B cell (primary cell): Measurements from ENCODE around the gene HSPA12A. TPM values are rescaled to one million over a fixed set of nuclear protein-coding genes. Genes with fewer than 3 reads are reported as not detected.

Source experiments
- ATAC-seq: fragments of 200-7000 bp; cut with Tn5 transposase; one replicate; pipeline ENCODE4 v1.10.0; 2021; ENCODE audit warnings: low read depth, mild to moderate bottlenecking, moderate number of reproducible peaks, moderate library complexity
- CTCF ChIA-PET: fragments of 350-600 bp; sonication (Branson Sonifier 250); formaldehyde crosslinking; loops from one replicate; lab custom pipeline; 2021; ENCODE audit warnings: antibody characterized with exemption, inconsistent platforms; lab: Charles Lee
- POLR2A ChIA-PET: fragments of 350-600 bp; sonication (Branson Sonifier 250); formaldehyde crosslinking; loops from one replicate; lab custom pipeline; 2021; ENCODE audit warnings: antibody characterized with exemption; lab: Charles Lee
- DNase-seq: peaks from one replicate; pipeline ENCODE4 v3.0.0; 2013
- H2AFZ ChIP-seq: 2 replicates; pipeline ENCODE4 v1.6.1; 2012; ENCODE audit warnings: mild to moderate bottlenecking, low read depth, low read length; ENCODE audit not compliant: insufficient read depth, poor library complexity, severe bottlenecking
- H3K27ac ChIP-seq, 2 donors: 1 replicate in 1 of 2; 2 replicates in 1 of 2; pipeline ENCODE4 v1.5.1; 2012 to 2013; ENCODE audit warnings: low read length in 2 of 2, mild to moderate bottlenecking in 2 of 2, moderate library complexity in 1 of 2
- H3K27me3 ChIP-seq, 4 experiments: fragments of 200-600 bp in 1 of 4; sonication (generic) in 1 of 4; replicated peaks in 1 of 4; 1 replicate in 2 of 4; 2 replicates in 2 of 4; pipeline versions ENCODE4 v1.6.1 to v1.7.0; 2013 to 2016; ENCODE audit warnings: low read length in 3 of 4, mild to moderate bottlenecking in 2 of 4, mixed read lengths in 1 of 4, moderate library complexity in 1 of 4; ENCODE audit not compliant: insufficient read depth in 4 of 4, control insufficient read depth in 3 of 4; ENCODE audit errors: control extremely low read depth in 1 of 4
- H3K36me3 ChIP-seq, 2 experiments: replicated peaks in 1 of 2; 1 replicate in 1 of 2; 2 replicates in 1 of 2; pipeline versions ENCODE4 v1.6.1 to v1.7.1; 2013; ENCODE audit warnings: low read length in 1 of 2; ENCODE audit not compliant: insufficient read depth in 2 of 2, control insufficient read depth in 1 of 2; ENCODE audit errors: control extremely low read depth in 1 of 2, extremely low read depth in 1 of 2
- H3K4me1 ChIP-seq, 2 donors: fragments of 200-600 bp in 1 of 2; sonication (generic) in 1 of 2; 1 replicate in 1 of 2; 2 replicates in 1 of 2; pipeline versions ENCODE4 v1.5.1 to v1.6.1; 2013 to 2017; ENCODE audit warnings: low read length in 2 of 2; ENCODE audit not compliant: control insufficient read depth in 2 of 2, insufficient read depth in 2 of 2
- H3K4me2 ChIP-seq: replicated peaks from 2 replicates; pipeline ENCODE3; 2012; ENCODE audit warnings: mild to moderate bottlenecking, low read depth, low read length; ENCODE audit not compliant: poor library complexity, severe bottlenecking
- H3K4me3 ChIP-seq, 5 experiments: fragments of 200-600 bp in 1 of 5; sonication (generic) in 1 of 5; 1 replicate in 3 of 5; 2 replicates in 2 of 5; pipeline versions ENCODE4 v1.5.1 to v1.7.0; 2011 to 2016; ENCODE audit warnings: low read length in 4 of 5, mild to moderate bottlenecking in 4 of 5, low read depth in 2 of 5, control low read depth in 1 of 5, moderate library complexity in 1 of 5; ENCODE audit not compliant: insufficient read depth in 1 of 5; ENCODE audit errors: control extremely low read depth in 1 of 5, extremely low read depth in 1 of 5
- H3K79me2 ChIP-seq: fragments of 200-600 bp; sonication (generic); one replicate; pipeline ENCODE4 v1.6.0; 2016; ENCODE audit warnings: low read length; ENCODE audit not compliant: control insufficient read depth, insufficient read depth
- H3K9ac ChIP-seq: fragments of 200-600 bp; sonication (generic); 2 replicates; pipeline ENCODE4 v1.6.1; 2017; ENCODE audit warnings: mild to moderate bottlenecking, low read length, moderate library complexity
- H3K9me3 ChIP-seq, 3 donors: one replicate each; pipeline versions ENCODE4 v1.6.1 to v1.7.1; 2013; ENCODE audit warnings: low read length in 2 of 3; ENCODE audit not compliant: control insufficient read depth in 2 of 3, insufficient read depth in 1 of 3; ENCODE audit errors: control extremely low read depth in 1 of 3
- H4K20me1 ChIP-seq: 2 replicates; pipeline ENCODE4 v1.6.0; 2012; ENCODE audit warnings: mild to moderate bottlenecking, low read length; ENCODE audit not compliant: insufficient read depth, control insufficient read depth, poor library complexity, severe bottlenecking
- H3K27ac Mint-ChIP-seq: one replicate; pipeline ENCODE4 v1.8.0; 2021; ENCODE audit warnings: mixed read lengths
- H3K27me3 Mint-ChIP-seq: one replicate; pipeline ENCODE4 v1.8.0; 2021; ENCODE audit warnings: mixed read lengths
- H3K4me1 Mint-ChIP-seq: one replicate; pipeline ENCODE4 v1.8.0; 2021; ENCODE audit warnings: mixed read lengths
- H3K4me3 Mint-ChIP-seq: one replicate; pipeline ENCODE4 v1.8.0; 2021; ENCODE audit warnings: mixed read lengths
- H3K9me3 Mint-ChIP-seq: one replicate; pipeline ENCODE4 v1.8.0; 2022; ENCODE audit warnings: mixed read lengths; ENCODE audit not compliant: insufficient read depth
- CTCF ChIP-seq: fragments of 200-600 bp; IDR thresholded peaks from one replicate; pipeline ENCODE4 v1.8.0; 2022; ENCODE audit warnings: antibody characterized with exemption, mild to moderate bottlenecking
- EZH2 ChIP-seq: IDR thresholded peaks from 2 replicates; pipeline ENCODE4 v1.6.1; 2012; ENCODE audit warnings: borderline replicate concordance, low read depth, mild to moderate bottlenecking, moderate library complexity, low read length; ENCODE audit not compliant: insufficient read depth, poor library complexity, severe bottlenecking
- WGBS: methylation state at CpG from one replicate; pipeline ENCODE4 v1.1.5; 2013; ENCODE audit warnings: missing lambda C conversion rate; ENCODE audit not compliant: insufficient coverage; 5-methylcytosine and 5-hydroxymethylcytosine counted together
- intact Hi-C: fragments of 100-400 bp; cut with micrococcal nuclease; formaldehyde crosslinking; loops from one replicate; pipeline ENCODE4 v1.10.0; 2022
- polyA plus RNA-seq: library from polyadenylated mRNA; depleted of rRNA; stranded (reverse); fragments of >200 nt; gene quantifications from 2 replicates; pipeline ENCODE4 v1.2.3, GENCODE V29; 2012
- total RNA-seq, 2 donors: library from RNA; stranded (reverse); fragments of 120-200 nt in 1 of 2; gene quantifications; 1 replicate in 1 of 2; 2 replicates in 1 of 2; pipeline versions ENCODE4 v1.2.3 to v1.2.4, GENCODE V29; 2013 to 2022

The HSPA12A gene
- total and polyA plus RNA-seq, 2 donors (not counting 1 experiment from before 2014, with no cell fraction given) = 2.1 to 17.7 TPM

GRCh38 chr10:116779076-116779687 lies 36.8 kb upstream of the HSPA12A start:
- Histone ChIP-seq H3K4me1 (no peaks in the 10 kb centered on the region), H3K79me2 (no peaks in the 10 kb centered on the region), H3K9me3 (no peaks in the 10 kb centered on the region), H3K27me3 (no peaks in the 10 kb centered on the region), H3K9ac (no peak overlapping the region), H4K20me1 (no peaks in the 10 kb centered on the region), H2AFZ (no peak overlapping the region), H3K4me2 (no peak overlapping the region), H3K27ac (no peak overlapping the region), H3K4me3 (no peak overlapping the region), H3K36me3 (no peaks in the 10 kb centered on the region)
- H3K27ac Mint-ChIP-seq = no peak overlapping the region
- 90% methylated on average over 9 of the region's 16 CpGs for WGBS
- H3K4me1 Mint-ChIP-seq = no peaks in the 10 kb centered on the region
- TF ChIP-seq EZH2 = no peak
- no peak for DNase-seq
- CTCF ChIA-PET = interaction anchor here (1.3 to 3.7 kb wide), 2 partner anchors 9 to 396 kb away, joined by 5 to 25 read pairs; no protein-coding TSS in a partner anchor
- POLR2A ChIA-PET = no interaction called here
- H3K9me3 Mint-ChIP-seq = no peaks in the 10 kb centered on the region
- no peaks in the 10 kb centered on the region for H3K27me3 Mint-ChIP-seq
- H3K4me3 Mint-ChIP-seq = no peak overlapping the region
- no peak for ATAC-seq
- intact Hi-C loops = no loop called here

GRCh38 chr10:116777006-116777405 lies 34.6 kb upstream of the HSPA12A start:
- Mint-ChIP-seq H3K27ac (no peak overlapping the region), H3K27me3 (no peaks in the 10 kb centered on the region), H3K4me1 (no peaks in the 10 kb centered on the region), H3K9me3 (no peaks in the 10 kb centered on the region), H3K4me3 (no peak overlapping the region)
- Histone ChIP-seq H3K4me3 (no peak overlapping the region), H3K79me2 (no peaks in the 10 kb centered on the region), H3K4me1 (no peaks in the 10 kb centered on the region), H4K20me1 (no peaks in the 10 kb centered on the region), H3K4me2 (no peak overlapping the region), H3K27me3 (no peaks in the 10 kb centered on the region), H3K9ac (no peak overlapping the region), H2AFZ (no peak overlapping the region), H3K36me3 (no peaks in the 10 kb centered on the region), H3K27ac (no peak overlapping the region), H3K9me3 (no peaks in the 10 kb centered on the region)
- DNase-seq = no peak
- ChIA-PET POLR2A (no interaction called here), CTCF (interaction anchor here (3.7 kb wide), 1 partner anchor 11 kb away, joined by 25 read pairs; no protein-coding TSS in a partner anchor)
- intact Hi-C loops = no loop called here
- ATAC-seq = no peak
- TF ChIP-seq CTCF (no peak), EZH2 (no peak)
- WGBS = 86% methylated on average over 8 of the region's 8 CpGs
